Ovary (tissue), 9 donors: Measurements from ENCODE around the gene SERPINB11. TPM values are rescaled to one million over a fixed set of nuclear protein-coding genes. Genes with fewer than 3 reads are reported as not detected.

ENCODE experiments used
- DNase-seq, 5 donors: peaks; one replicate each; pipeline ENCODE4 v3.0.0-alpha.2; 2019 to 2020
- H3K27ac ChIP-seq, 2 donors: fragments of 200-600 bp; one replicate each; pipeline versions ENCODE4 v1.5.1 to v1.8.0; 2019 to 2022
- H3K27me3 ChIP-seq: fragments of 200-600 bp; one replicate; pipeline ENCODE4 v1.8.0; 2022
- H3K36me3 ChIP-seq: fragments of 200-600 bp; sonication (generic); one replicate; pipeline ENCODE4 v1.5.1; 2019
- H3K4me1 ChIP-seq: one replicate; pipeline ENCODE4 v1.8.1; 2013; ENCODE audit warnings: mild to moderate bottlenecking, moderate library complexity; ENCODE audit not compliant: insufficient read depth
- H3K4me3 ChIP-seq: fragments of 200-600 bp; sonication (generic); one replicate; pipeline ENCODE4 v1.5.1; 2017
- H3K9me3 ChIP-seq, 2 donors: fragments of 200-600 bp in 1 of 2; sonication (generic) in 1 of 2; one replicate each; pipeline versions ENCODE4 v1.5.1 to v1.8.1; 2013 to 2019; ENCODE audit warnings: mild to moderate bottlenecking in 1 of 2, moderate library complexity in 1 of 2
- CTCF ChIP-seq, 3 donors: fragments of 450-650 bp in 2 of 3; fragments of 200-600 bp in 1 of 3; IDR thresholded peaks; one replicate each; pipeline versions ENCODE4 v1.5.1 to v1.8.0; 2016 to 2022; ENCODE audit warnings: antibody characterized with exemption in 3 of 3, mild to moderate bottlenecking in 1 of 3
- EP300 ChIP-seq: sonication (generic); formaldehyde crosslinking; IDR thresholded peaks from one replicate; pipeline ENCODE4 v1.6.1; 2017; ENCODE audit warnings: antibody characterized with exemption
- POLR2A ChIP-seq: fragments of 450-650 bp; IDR thresholded peaks from one replicate; pipeline ENCODE4 v1.6.1; 2017; ENCODE audit warnings: antibody characterized with exemption, mild to moderate bottlenecking, moderate library complexity
- WGBS, 3 donors: extraction: QIAGEN DNeasy Blood & Tissue Kit in 1 of 3; methylation state at CpG; one replicate each; pipeline versions ENCODE4 v1.1.5 to v1.1.7; 2013 to 2017; 5-methylcytosine and 5-hydroxymethylcytosine counted together
- intact Hi-C, 4 donors: fragments of 100-400 bp; cut with DNase I; formaldehyde crosslinking; loops; one replicate each; pipeline versions ENCODE4 v1.11.0 to v1.15.1; 2022 to 2023
- polyA plus RNA-seq, 2 donors: library from polyadenylated mRNA; stranded (reverse); fragments of 200-250 nt in 1 of 2; fragments of 350-450 nt in 1 of 2; fragmentation: Illumina TruSeq in 1 of 2; extraction: RNeasy Lipid Tissue Mini Kit (QIAGEN cat#74804) in 1 of 2; gene quantifications; one replicate each; pipeline ENCODE4 v1.2.3, GENCODE V29; 2013 to 2014
- total RNA-seq, 7 donors: library from RNA; depleted of rRNA in 2 of 7; stranded (reverse); fragments of >200 nt in 2 of 7; fragmentation: NEBNext Ultra II Directional in 3 of 7; extraction: Animal tissue kit (Norgen Biotek cat#: 25700) in 3 of 7; gene quantifications; one replicate each; pipeline versions ENCODE4 v1.1.0 to v1.2.4, GENCODE V29; 2016 to 2023
- donor health status: DM: no; HTN: no; CAD: no; lungs with moderate emphysema.
- donor health status: DM: no; HTN: no; CAD: no.
- donor health status: Bipolar disorder and iron deficiency.
- donor health status: DM: yes; HTN: yes; CAD: no.
- donor health status: DM: no; HTN: no; CAD: no.
- donor health status: DM: yes; HTN: yes; CAD: no.

The SERPINB11 gene
- total and polyA plus RNA-seq, 9 donors = not detected

DNA sequence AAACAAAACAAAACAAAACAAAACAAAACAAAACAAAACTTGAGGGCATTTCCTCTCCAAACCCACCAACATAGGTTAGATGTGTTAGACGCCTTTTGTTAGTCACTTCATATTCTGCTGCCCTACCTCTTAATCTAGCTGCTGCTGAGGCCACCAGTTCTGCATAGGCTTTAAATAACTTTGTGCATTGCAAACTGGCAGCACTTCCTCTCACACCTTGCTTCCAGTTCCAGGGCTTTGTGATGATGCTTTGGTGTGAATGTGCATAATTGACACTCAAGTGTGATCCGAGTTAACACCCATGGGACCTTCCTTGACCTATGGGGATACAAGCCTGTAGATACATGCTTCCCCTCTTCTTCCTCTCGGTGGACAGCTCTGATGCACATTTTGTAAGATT is 2.3 kb upstream of the SERPINB11 start:
- no peaks in the 10 kb centered on the region for H3K4me1 ChIP-seq
- no peaks in the 10 kb centered on the region for H3K36me3 ChIP-seq
- DNase-seq = no peak
- H3K4me3 ChIP-seq = no peak overlapping the region
- intact Hi-C loops = no loop called here
- TF ChIP-seq POLR2A (no peak), EP300 (no peak), CTCF (IDR thresholded peaks at IDR 0.05) (no peak)
- no peak overlapping the region for H3K27ac ChIP-seq
- no peaks in the 10 kb centered on the region for H3K9me3 ChIP-seq
- WGBS, 3 donors = 61 to 63% (median 62%) methylated on average over 3 of the region's 3 CpGs
- no peaks in the 10 kb centered on the region for H3K27me3 ChIP-seq

- Histone ChIP-seq H3K27me3 (no peaks in the 10 kb centered on the region), H3K27ac (no peak overlapping the region), H3K4me3 (no peak overlapping the region), H3K36me3 (no peaks in the 10 kb centered on the region), H3K4me1 (no peaks in the 10 kb centered on the region), H3K9me3 (no peaks in the 10 kb centered on the region)
- 79 to 85% (median 80%) methylated on average over 5 of the region's 5 CpGs for WGBS, 3 donors
- intact Hi-C loops = no loop called here
- TF ChIP-seq CTCF (IDR thresholded peaks at IDR 0.05) (no peak), EP300 (no peak), POLR2A (no peak)
- DNase-seq = no peak
These were observed 808 bp upstream of the SERPINB11 start for GRCh38 chr18:63701952-63702351.

DNA sequence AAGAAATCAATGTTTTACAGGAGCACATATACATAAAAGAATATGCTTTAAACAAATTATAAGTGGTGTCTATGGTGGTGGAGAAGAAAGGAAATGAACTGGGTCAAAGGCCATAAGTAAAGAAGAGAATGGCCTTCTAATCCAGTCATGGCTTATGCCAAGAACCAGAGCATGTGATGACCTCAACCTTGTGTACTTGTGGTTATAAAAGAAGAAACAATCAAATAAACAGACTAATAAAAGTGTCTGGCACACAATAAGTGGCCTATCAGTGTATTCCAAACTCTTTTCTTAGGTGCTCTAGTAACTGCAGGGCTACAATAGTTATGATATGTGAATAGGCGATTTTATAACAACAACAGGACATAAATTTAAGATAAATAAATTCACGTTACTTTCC is 2.6 kb downstream of the SERPINB11 start:
- no peaks in the 10 kb centered on the region for H3K27me3 ChIP-seq
- no peak overlapping the region for H3K4me3 ChIP-seq
- DNase-seq = no peak
- TF ChIP-seq POLR2A (no peak), EP300 (no peak), CTCF (IDR thresholded peaks at IDR 0.05) (no peak)
- no peak overlapping the region for H3K27ac ChIP-seq
- no peaks in the 10 kb centered on the region for H3K4me1 ChIP-seq
- no peaks in the 10 kb centered on the region for H3K36me3 ChIP-seq
- intact Hi-C loops = no loop called here
- WGBS, 3 donors = 17 to 38% (median 20%) methylated on average over 2 of the region's 2 CpGs
- no peaks in the 10 kb centered on the region for H3K9me3 ChIP-seq

- Histone ChIP-seq H3K9me3 (no peaks in the 10 kb centered on the region), H3K4me3 (no peak overlapping the region), H3K4me1 (no peaks in the 10 kb centered on the region), H3K27me3 (no peaks in the 10 kb centered on the region), H3K27ac (no peak overlapping the region), H3K36me3 (no peaks in the 10 kb centered on the region)
- no peak for DNase-seq
- WGBS, 3 donors = 73 to 87% (median 82%) methylated on average over 1 of the region's 1 CpG
- no peak for TF ChIP-seq CTCF (IDR thresholded peaks at IDR 0.05)
- no peak for TF ChIP-seq POLR2A
- no peak for TF ChIP-seq EP300
- intact Hi-C loops = no loop called here
These were observed 5.1 kb downstream of the SERPINB11 start for GRCh38 chr18:63707816-63708215.

- H3K4me3 ChIP-seq = no peak overlapping the region
- intact Hi-C loops = no loop called here
- no peak for TF ChIP-seq EP300
- no peak for TF ChIP-seq CTCF (IDR thresholded peaks at IDR 0.05)
- no peak for TF ChIP-seq POLR2A
- H3K9me3 ChIP-seq = peaks cover 0 to 3% of the 10 kb centered on the region in 2 donors
- H3K27me3 ChIP-seq = no peaks in the 10 kb centered on the region
- WGBS, 3 donors = 77 to 78% (median 78%) methylated on average over 3 of the region's 3 CpGs
- no peak overlapping the region for H3K27ac ChIP-seq
- H3K4me1 ChIP-seq = no peaks in the 10 kb centered on the region
- no peaks in the 10 kb centered on the region for H3K36me3 ChIP-seq
- no peak for DNase-seq
These were observed 5.9 kb downstream of the SERPINB11 start for GRCh38 chr18:63708650-63709049.
